ENCODE results near the gene TEX9. TPM values are rescaled to one million over a fixed set of nuclear protein-coding genes. Genes with fewer than 3 reads are reported as not detected.

TEX9 gene
- total RNA-seq, 1 donor, result 3.9 TPM

DNA sequence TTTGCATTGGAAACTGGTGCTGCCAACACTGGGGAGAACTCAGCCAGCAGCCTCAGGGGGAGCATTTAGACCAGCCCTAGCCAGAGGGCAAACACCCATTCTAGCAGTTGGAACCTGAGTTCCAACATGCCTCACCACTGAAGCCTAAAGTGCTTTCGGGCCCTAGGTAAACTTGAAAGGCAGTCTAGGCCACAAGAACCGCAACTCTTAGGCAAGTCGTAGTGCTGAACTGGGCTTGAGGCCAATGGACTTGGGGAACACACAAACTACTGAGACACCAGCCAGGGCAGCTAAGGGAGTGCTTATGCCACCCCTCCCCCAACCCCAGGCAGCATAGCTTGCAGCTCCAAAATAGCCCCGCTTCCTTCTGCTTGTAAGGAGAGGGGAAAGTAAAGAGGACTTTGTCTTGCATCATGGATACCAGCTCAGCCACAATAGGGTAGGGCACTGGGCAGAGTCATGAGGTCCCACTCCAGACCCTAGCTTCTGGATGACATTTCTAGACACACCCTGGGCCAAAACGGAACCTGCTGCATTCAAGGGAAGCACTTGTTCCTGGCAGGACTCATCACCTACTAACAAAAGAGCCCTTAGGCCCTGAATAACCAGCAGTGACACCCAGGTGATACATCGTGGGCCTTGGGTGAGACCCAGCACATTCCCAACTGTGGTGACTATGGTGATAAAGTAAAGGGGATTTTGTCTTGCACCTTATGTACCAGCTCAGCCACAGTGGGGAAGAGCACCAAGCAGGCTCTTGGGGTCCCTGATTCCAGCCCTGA is 37.3 kb upstream of the TEX9 start:
- no peak for DNase-seq (ENCODE audit: low read depth)
- H3K4me3 ChIP-seq (ENCODE audit: low read depth, low read length), result no peak overlapping the region
- TF ChIP-seq, protein P1, sequence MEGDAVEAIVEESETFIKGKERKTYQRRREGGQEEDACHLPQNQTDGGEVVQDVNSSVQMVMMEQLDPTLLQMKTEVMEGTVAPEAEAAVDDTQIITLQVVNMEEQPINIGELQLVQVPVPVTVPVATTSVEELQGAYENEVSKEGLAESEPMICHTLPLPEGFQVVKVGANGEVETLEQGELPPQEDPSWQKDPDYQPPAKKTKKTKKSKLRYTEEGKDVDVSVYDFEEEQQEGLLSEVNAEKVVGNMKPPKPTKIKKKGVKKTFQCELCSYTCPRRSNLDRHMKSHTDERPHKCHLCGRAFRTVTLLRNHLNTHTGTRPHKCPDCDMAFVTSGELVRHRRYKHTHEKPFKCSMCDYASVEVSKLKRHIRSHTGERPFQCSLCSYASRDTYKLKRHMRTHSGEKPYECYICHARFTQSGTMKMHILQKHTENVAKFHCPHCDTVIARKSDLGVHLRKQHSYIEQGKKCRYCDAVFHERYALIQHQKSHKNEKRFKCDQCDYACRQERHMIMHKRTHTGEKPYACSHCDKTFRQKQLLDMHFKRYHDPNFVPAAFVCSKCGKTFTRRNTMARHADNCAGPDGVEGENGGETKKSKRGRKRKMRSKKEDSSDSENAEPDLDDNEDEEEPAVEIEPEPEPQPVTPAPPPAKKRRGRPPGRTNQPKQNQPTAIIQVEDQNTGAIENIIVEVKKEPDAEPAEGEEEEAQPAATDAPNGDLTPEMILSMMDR (IDR thresholded peaks at IDR 0.05; ENCODE audit: insufficient read depth, low read depth, low read length), result no peak

DNA sequence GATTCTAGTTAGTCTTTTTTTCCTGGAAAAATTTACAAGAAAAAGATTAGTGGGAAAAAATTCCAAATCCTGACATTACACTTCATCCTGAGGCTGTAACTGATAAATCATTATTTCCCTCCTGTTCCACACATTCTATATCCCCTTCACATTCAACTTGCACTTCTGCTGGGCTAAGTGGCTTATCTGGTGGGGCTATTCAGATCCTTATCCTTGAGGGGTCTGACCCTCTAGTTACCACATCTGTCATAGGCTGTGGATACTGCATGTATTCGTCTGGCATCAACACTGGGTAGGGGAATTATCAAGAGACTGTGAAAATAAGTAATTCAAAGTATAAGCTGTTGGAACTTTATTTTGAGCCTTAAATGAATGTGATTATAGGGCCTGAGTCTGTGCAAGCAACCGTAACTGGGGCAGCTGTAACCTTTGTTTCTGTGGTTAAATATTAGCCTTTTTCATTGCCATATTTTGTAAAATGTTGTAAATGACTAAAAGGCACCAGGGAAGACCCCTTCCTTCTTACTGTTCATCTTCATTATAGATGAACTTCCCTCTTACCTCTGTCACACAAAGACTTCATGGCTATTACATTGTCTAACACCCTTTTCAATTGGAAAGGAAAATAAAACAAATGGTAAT is 28.0 kb upstream of the TEX9 start:
- no peak for DNase-seq (ENCODE audit: low read depth)
- TF ChIP-seq, protein P1 (IDR thresholded peaks at IDR 0.05; ENCODE audit: insufficient read depth, low read depth, low read length), result no peak
- no peak overlapping the region for H3K4me3 ChIP-seq (ENCODE audit: low read depth, low read length)

DNA sequence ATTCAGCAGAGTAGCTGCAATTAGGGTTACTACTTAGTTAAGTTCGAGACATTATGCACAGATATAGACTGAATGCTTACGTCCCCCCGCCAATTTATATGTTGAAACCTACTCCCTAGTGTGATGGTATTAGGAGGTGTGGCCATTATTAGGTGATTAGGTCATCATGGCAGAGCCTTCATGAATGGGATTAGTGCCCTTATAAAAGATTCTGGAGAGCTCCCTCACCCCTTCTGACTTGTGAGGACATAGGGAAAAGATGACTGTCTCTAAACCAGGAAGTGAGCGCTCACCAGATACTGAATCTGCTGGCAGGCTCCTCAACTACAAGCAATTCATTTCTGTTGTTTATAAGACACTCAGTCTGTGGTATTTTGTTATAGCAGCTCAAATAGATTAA is 25.6 kb upstream of the TEX9 start:
- TF ChIP-seq, protein P1 (IDR thresholded peaks at IDR 0.05; ENCODE audit: insufficient read depth, low read depth, low read length), result no peak
- no peak for DNase-seq (ENCODE audit: low read depth)

DNA sequence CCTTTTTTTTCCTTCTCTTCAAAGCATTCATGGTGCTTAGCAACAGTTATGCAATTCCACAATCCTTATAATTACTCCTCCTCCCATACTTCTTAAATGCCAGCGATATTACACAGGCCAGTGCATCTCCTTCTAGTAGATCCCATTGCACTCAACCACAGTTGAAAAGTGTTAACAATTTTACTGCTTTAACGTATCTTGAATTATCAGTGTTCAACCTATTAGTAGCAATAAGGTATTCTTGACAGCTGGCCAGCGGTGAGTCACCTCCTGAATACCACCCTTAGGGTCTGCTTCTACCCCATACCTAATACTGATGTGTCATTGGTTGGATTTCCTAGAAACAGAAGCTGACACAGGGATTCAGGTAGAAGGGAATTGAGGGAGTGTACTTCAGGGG is 24.0 kb upstream of the TEX9 start:
- TF ChIP-seq, protein P1 (IDR thresholded peaks at IDR 0.05; ENCODE audit: insufficient read depth, low read depth, low read length), result no peak
- H3K4me3 ChIP-seq (ENCODE audit: low read depth, low read length), result no peak overlapping the region
- no peak for DNase-seq (ENCODE audit: low read depth)

More for the DNA sequence above, 25.6 kb upstream of the TEX9 start:
- no peak overlapping the region for H3K4me3 ChIP-seq (ENCODE audit: low read depth, low read length)

DNA sequence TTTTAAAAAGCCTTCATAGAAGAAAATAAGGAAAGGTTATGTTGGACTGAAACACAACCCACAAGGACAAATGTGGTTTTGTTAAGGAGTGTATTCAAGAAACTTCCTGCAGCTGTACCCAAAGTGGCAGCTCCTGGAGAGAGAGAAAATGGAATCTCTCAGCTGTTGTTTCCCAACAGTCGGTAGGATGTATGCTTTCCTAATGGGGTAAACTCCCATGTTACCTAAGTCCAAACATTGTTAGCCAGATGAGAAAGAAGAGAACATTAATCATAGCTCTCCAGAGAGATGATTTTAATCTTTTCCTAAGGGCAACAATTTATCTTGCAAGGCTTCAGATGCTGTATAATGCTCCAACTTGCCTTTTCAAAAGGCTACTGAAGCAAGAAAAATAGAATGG is 22.6 kb upstream of the TEX9 start:
- peak; percentile 10 for DNase-seq (ENCODE audit: low read depth)
- no peak overlapping the region for H3K4me3 ChIP-seq (ENCODE audit: low read depth, low read length)
- TF ChIP-seq, protein P1 (IDR thresholded peaks at IDR 0.05; ENCODE audit: insufficient read depth, low read depth, low read length), result no peak

DNA sequence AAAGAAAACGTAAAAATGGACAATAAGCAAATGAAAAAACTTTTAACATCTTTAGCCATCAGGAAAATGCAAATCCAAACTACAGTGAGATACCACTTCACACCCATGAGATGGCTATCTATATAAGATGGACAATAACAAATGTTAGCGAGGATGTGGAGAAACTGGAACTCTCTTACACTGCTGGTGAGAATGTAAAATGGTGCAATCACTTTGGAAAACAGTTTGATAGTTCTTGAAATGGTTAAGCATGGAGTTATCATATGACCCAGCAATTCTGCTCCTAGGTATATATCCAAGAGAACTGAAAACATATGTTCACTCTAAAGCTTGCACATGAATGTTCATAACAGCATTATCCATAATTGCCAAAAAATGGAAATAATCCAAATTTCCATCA is 21.3 kb upstream of the TEX9 start:
- TF ChIP-seq, protein P1 (IDR thresholded peaks at IDR 0.05; ENCODE audit: insufficient read depth, low read depth, low read length), result no peak
- no peak overlapping the region for H3K4me3 ChIP-seq (ENCODE audit: low read depth, low read length)
- DNase-seq (ENCODE audit: low read depth), result no peak
